PC-3 (cell line): Measurements from ENCODE around the gene ARHGAP6. TPM values are rescaled to one million over a fixed set of nuclear protein-coding genes. Genes with fewer than 3 reads are reported as not detected.

Experiments
- ATAC-seq: fragments of 200-7000 bp; cut with Tn5 transposase; 2 replicates; pipeline ENCODE4 v1.9.1; 2020; ENCODE audit warnings: mild to moderate bottlenecking, moderate library complexity
- BruUV-seq: library from RNA; stranded (reverse); fragments of 400-500 nt; replicated peaks from 2 replicates; lab custom pipeline; 2021; lab: Mats Ljungman, UMichigan
- CTCF ChIA-PET: fragments of 300-600 bp; sonication (Branson Sonifier 250); formaldehyde crosslinking; loops from one replicate; lab custom pipeline; 2022; ENCODE audit warnings: antibody characterized with exemption; lab: Charles Lee
- POLR2A ChIA-PET: fragments of 300-600 bp; sonication (Branson Sonifier 250); formaldehyde crosslinking; loops from one replicate; lab custom pipeline; 2022; ENCODE audit warnings: antibody characterized with exemption; ENCODE audit not compliant: unreplicated experiment; lab: Charles Lee
- DNase-seq: peaks from one replicate; pipeline ENCODE4 v3.0.0-alpha.2; 2015
- H2AFZ ChIP-seq: fragments of 300-600 bp; sonication (generic); 2 replicates; pipeline ENCODE4 v1.6.0; 2016; ENCODE audit warnings: antibody characterized with exemption, low read length
- H3F3A ChIP-seq: fragments of 300-600 bp; sonication (generic); one replicate; pipeline ENCODE4 v1.6.0; 2017; ENCODE audit warnings: antibody characterized with exemption, low read length, control low read depth, mild to moderate bottlenecking; ENCODE audit not compliant: unreplicated experiment
- H3K27ac ChIP-seq: fragments of 300-600 bp; sonication (generic); 2 replicates; pipeline ENCODE4 v1.5.1; 2016; ENCODE audit warnings: mild to moderate bottlenecking, low read length
- H3K27me3 ChIP-seq: fragments of 300-600 bp; sonication (generic); 2 replicates; pipeline ENCODE4 v1.6.1; 2016; ENCODE audit warnings: low read length, mixed read lengths
- H3K36me3 ChIP-seq: fragments of 300-600 bp; sonication (generic); 2 replicates; pipeline ENCODE4 v1.6.1; 2016; ENCODE audit warnings: low read depth, mixed run types, low read length, mixed read lengths
- H3K4me1 ChIP-seq: fragments of 300-600 bp; sonication (generic); 2 replicates; pipeline ENCODE4 v1.5.1; 2016; ENCODE audit warnings: low read length; ENCODE audit not compliant: insufficient read depth
- H3K4me2 ChIP-seq: fragments of 300-600 bp; sonication (generic); 2 replicates; pipeline ENCODE4 v1.6.0; 2016; ENCODE audit warnings: low read length
- H3K4me3 ChIP-seq: fragments of 300-600 bp; sonication (generic); 2 replicates; pipeline ENCODE4 v1.5.1; 2016; ENCODE audit warnings: mild to moderate bottlenecking, low read length, mixed read lengths
- H3K79me2 ChIP-seq: fragments of 300-600 bp; sonication (generic); 2 replicates; pipeline ENCODE4 v1.6.1; 2017; ENCODE audit warnings: low read length, mixed read lengths
- H3K9ac ChIP-seq: fragments of 300-600 bp; sonication (generic); 2 replicates; pipeline ENCODE4 v1.6.0; 2016; ENCODE audit warnings: mild to moderate bottlenecking, low read length
- H3K9me2 ChIP-seq: fragments of 300-600 bp; sonication (generic); replicated peaks from 2 replicates; pipeline ENCODE4 v1.6.1; 2016; ENCODE audit warnings: mixed run types, low read length, mixed read lengths
- H3K9me3 ChIP-seq: fragments of 300-600 bp; sonication (generic); 2 replicates; pipeline ENCODE4 v1.6.1; 2016; ENCODE audit warnings: low read length, mixed read lengths
- H4K20me1 ChIP-seq: fragments of 300-600 bp; sonication (generic); 2 replicates; pipeline ENCODE4 v1.6.1; 2016; ENCODE audit warnings: low read length, mixed read lengths
- CTCF ChIP-seq: fragments of 300-600 bp; sonication (generic); conservative IDR thresholded peaks from 2 replicates; pipeline ENCODE4 v1.5.1; 2017; ENCODE audit warnings: antibody characterized with exemption, low read depth, mild to moderate bottlenecking, low read length
- EZH2 ChIP-seq: fragments of 300-600 bp; sonication (generic); IDR thresholded peaks from one replicate; pipeline ENCODE4 v1.6.1; 2017; ENCODE audit warnings: antibody characterized with exemption, mild to moderate bottlenecking, low read length; ENCODE audit not compliant: unreplicated experiment
- EZH2phosphoT487 ChIP-seq: fragments of 300-600 bp; sonication (generic); IDR thresholded peaks from 2 replicates; pipeline ENCODE4 v1.6.1; 2018; ENCODE audit warnings: mild to moderate bottlenecking, antibody characterized with exemption, low read length, borderline replicate concordance
- intact Hi-C: fragments of 100-400 bp; cut with micrococcal nuclease; formaldehyde crosslinking; loops from 2 replicates; pipeline ENCODE4 v1.9.0; 2023
- total RNA-seq: library from RNA; depleted of rRNA; stranded (reverse); fragments of >200 nt; gene quantifications from 2 replicates; pipeline ENCODE4 v1.2.3, GENCODE V29; 2014

The ARHGAP6 gene
- total RNA-seq, 1 experiment from 2014 or later, result 2.8 TPM

GRCh38 chrX:11137543-11138139, 528.1 kb downstream of the ARHGAP6 start:
- CTCF ChIA-PET, result no interaction called here
- TF ChIP-seq CTCF, result peak; percentile 67
- no peak for TF ChIP-seq EZH2phosphoT487
- Histone ChIP-seq H3F3A (no peaks in the 10 kb centered on the region), H3K4me3 (no peak overlapping the region), H3K36me3 (no peaks in the 10 kb centered on the region), H3K27me3 (no peaks in the 10 kb centered on the region), H3K9me2 (no peaks in the 10 kb centered on the region), H3K9ac (no peak overlapping the region), H4K20me1 (no peaks in the 10 kb centered on the region), H3K79me2 (no peaks in the 10 kb centered on the region), H2AFZ (0 out of 2 replicates have a peak overlapping the region, but pooled peaks have one; percentile 49), H3K4me1 (no peaks in the 10 kb centered on the region), H3K9me3 (no peaks in the 10 kb centered on the region), H3K4me2 (no peak overlapping the region), H3K27ac (no peak overlapping the region)
- no TSS peak for BruUV-seq
- DNase-seq (peak; percentile 73), ATAC-seq (no peak)
- intact Hi-C loops, result loop anchor here (1.0 kb wide), 1 partner anchor 948 kb away; no protein-coding TSS in a partner anchor
- POLR2A ChIA-PET, result no interaction called here

- Histone ChIP-seq H3K4me2 (no peak overlapping the region), H3K4me1 (no peaks in the 10 kb centered on the region), H3F3A (no peaks in the 10 kb centered on the region), H2AFZ (no peak overlapping the region), H4K20me1 (no peaks in the 10 kb centered on the region), H3K9ac (no peak overlapping the region), H3K36me3 (no peaks in the 10 kb centered on the region), H3K9me2 (no peaks in the 10 kb centered on the region), H3K27me3 (no peaks in the 10 kb centered on the region), H3K4me3 (no peak overlapping the region), H3K9me3 (no peaks in the 10 kb centered on the region), H3K27ac (no peak overlapping the region), H3K79me2 (no peaks in the 10 kb centered on the region)
- intact Hi-C loops, result no loop called here
- TF ChIP-seq EZH2phosphoT487 (no peak), CTCF (no peak), EZH2 (no peak)
- POLR2A ChIA-PET, result interaction anchor here (0.6 kb wide), 1 partner anchor 9 kb away, joined by 6 read pairs; no protein-coding TSS in a partner anchor
- no TSS peak for BruUV-seq
- no peak for ATAC-seq
- DNase-seq, result no peak
- CTCF ChIA-PET, result no interaction called here
Observed at GRCh38 chrX:11135564-11136185, 530.0 kb downstream of the ARHGAP6 start.

- no peaks in the 10 kb centered on the region for H3K4me1 ChIP-seq
- no peak overlapping the region for H3K4me2 ChIP-seq
- no peaks in the 10 kb centered on the region for H3K9me3 ChIP-seq
- H2AFZ ChIP-seq, result no peak overlapping the region
- no peaks in the 10 kb centered on the region for H4K20me1 ChIP-seq
- H3K27me3 ChIP-seq, result no peaks in the 10 kb centered on the region
- H3K36me3 ChIP-seq, result no peaks in the 10 kb centered on the region
- ChIA-PET POLR2A (no interaction called here), CTCF (no interaction called here)
- no TSS peak for BruUV-seq
- TF ChIP-seq EZH2phosphoT487 (no peak), EZH2 (no peak), CTCF (no peak)
- no peak for DNase-seq
- no peak overlapping the region for H3K9ac ChIP-seq
- H3F3A ChIP-seq, result no peaks in the 10 kb centered on the region
- no peaks in the 10 kb centered on the region for H3K9me2 ChIP-seq
- H3K79me2 ChIP-seq, result no peaks in the 10 kb centered on the region
- H3K27ac ChIP-seq, result no peak overlapping the region
- intact Hi-C loops, result no loop called here
- no peak overlapping the region for H3K4me3 ChIP-seq
- ATAC-seq, result no peak
Observed at GRCh38 chrX:11131146-11131545, 534.6 kb downstream of the ARHGAP6 start.
